HG03521 (cell line): ENCODE data around the gene NUAK2.

Experiments
- ATAC-seq: cut with Tn5 transposase; IDR thresholded peaks from one replicate; pipeline ENCODE4 v1.9.1; 2021; ENCODE audit warnings: mild to moderate bottlenecking, moderate library complexity; ENCODE audit not compliant: unreplicated experiment

NUAK2 gene

GRCh38 chr1:205323794-205324193, 2.2 kb upstream of the NUAK2 start:
- no peak for ATAC-seq

GRCh38 chr1:205321959-205322283, 376 bp upstream of the NUAK2 start:
- ATAC-seq, result no peak

- no peak for ATAC-seq
Measured at GRCh38 chr1:205319081-205320018, 2.2 kb downstream of the NUAK2 start.

- no peak for ATAC-seq
Measured at GRCh38 chr1:205318231-205318991, 3.1 kb downstream of the NUAK2 start.

- no peak for ATAC-seq
Measured at GRCh38 chr1:205317311-205317917, 4.1 kb downstream of the NUAK2 start.

GRCh38 chr1:205316161-205316566, 5.4 kb downstream of the NUAK2 start:
- no peak for ATAC-seq

GRCh38 chr1:205315008-205315618, 6.4 kb downstream of the NUAK2 start:
- no peak for ATAC-seq

- ATAC-seq, result peak; percentile 36
Measured at GRCh38 chr1:205313563-205314308, 7.8 kb downstream of the NUAK2 start.

GRCh38 chr1:205312866-205313562, 8.5 kb downstream of the NUAK2 start:
- no peak for ATAC-seq

- ATAC-seq, result no peak
Measured at GRCh38 chr1:205310976-205311704, 10.4 kb downstream of the NUAK2 start.

GRCh38 chr1:205309741-205310140, 11.8 kb downstream of the NUAK2 start:
- no peak for ATAC-seq

GRCh38 chr1:205306929-205307566, 14.5 kb downstream of the NUAK2 start:
- no peak for ATAC-seq

GRCh38 chr1:205304695-205305070, 16.9 kb downstream of the NUAK2 start:
- no peak for ATAC-seq

- no peak for ATAC-seq
Measured at GRCh38 chr1:205304046-205304694, 17.4 kb downstream of the NUAK2 start.

- no peak for ATAC-seq
Measured at GRCh38 chr1:205303247-205303888, 18.2 kb downstream of the NUAK2 start.

GRCh38 chr1:205301842-205302588, 19.5 kb downstream of the NUAK2 start:
- no peak for ATAC-seq

- no peak for ATAC-seq
Measured at GRCh38 chr1:205301205-205301821, 20.2 kb downstream of the NUAK2 start.
